Liver (tissue), 9 donors: ENCODE results near the gene LRRFIP1. TPM values are rescaled to one million over a fixed set of nuclear protein-coding genes. Genes with fewer than 3 reads are reported as not detected.

Experiments used
- DNase-seq: peaks from one replicate; pipeline ENCODE4 v3.0.0-alpha.2; 2017; ENCODE audit warnings: low spot score
- H3K27ac ChIP-seq, 2 donors: one replicate each; pipeline ENCODE4 v1.7.0; 2013; ENCODE audit warnings: inconsistent platforms in 2 of 2, low read length in 2 of 2, control low read depth in 1 of 2, low read depth in 1 of 2, mild to moderate bottlenecking in 1 of 2
- H3K27me3 ChIP-seq, 4 donors: one replicate each; pipeline versions ENCODE4 v1.6.1 to v1.7.0; 2013; ENCODE audit warnings: low read length in 3 of 4, inconsistent platforms in 1 of 4, mild to moderate bottlenecking in 1 of 4, moderate library complexity in 1 of 4; ENCODE audit not compliant: control insufficient read depth in 4 of 4, insufficient read depth in 4 of 4
- H3K36me3 ChIP-seq, 4 donors: one replicate each; pipeline versions ENCODE4 v1.6.1 to v1.7.0; 2013; ENCODE audit warnings: low read length in 3 of 4, mild to moderate bottlenecking in 3 of 4, low read depth in 1 of 4, moderate library complexity in 1 of 4; ENCODE audit not compliant: control insufficient read depth in 4 of 4, insufficient read depth in 3 of 4
- H3K4me1 ChIP-seq, 4 donors: one replicate each; pipeline versions ENCODE4 v1.6.1 to v1.7.0; 2013; ENCODE audit warnings: low read length in 3 of 4, mild to moderate bottlenecking in 3 of 4, moderate library complexity in 1 of 4; ENCODE audit not compliant: control insufficient read depth in 4 of 4, insufficient read depth in 4 of 4
- H3K4me3 ChIP-seq, 3 donors: one replicate each; pipeline versions ENCODE4 v1.6.1 to v1.7.0; 2013; ENCODE audit warnings: low read length in 3 of 3, control low read depth in 1 of 3, low read depth in 1 of 3, mild to moderate bottlenecking in 1 of 3
- H3K9ac ChIP-seq, 2 donors: one replicate each; pipeline ENCODE4 v1.7.0; 2013; ENCODE audit warnings: low read length in 2 of 2, mild to moderate bottlenecking in 2 of 2, moderate library complexity in 2 of 2, control low read depth in 1 of 2, low read depth in 1 of 2
- H3K9me3 ChIP-seq, 4 donors: one replicate each; pipeline versions ENCODE4 v1.6.1 to v1.7.0; 2013; ENCODE audit warnings: low read length in 3 of 4; ENCODE audit not compliant: control insufficient read depth in 4 of 4
- ATF3 ChIP-seq: IDR thresholded peaks from 2 replicates; pipeline ENCODE4 v1.6.1; 2016; ENCODE audit warnings: antibody characterized with exemption
- EGR1 ChIP-seq, 2 donors: IDR thresholded peaks; 2 replicates each; pipeline ENCODE4 v1.6.1; 2016 to 2018; ENCODE audit warnings: antibody characterized with exemption in 2 of 2, low read depth in 2 of 2
- FOXA1 ChIP-seq: IDR thresholded peaks from 2 replicates; pipeline ENCODE4 v1.6.1; 2016; ENCODE audit warnings: antibody characterized with exemption
- FOXA2 ChIP-seq: IDR thresholded peaks from 2 replicates; pipeline ENCODE4 v1.6.1; 2016; ENCODE audit warnings: antibody characterized with exemption
- HNF4A ChIP-seq, 2 donors: conservative IDR thresholded peaks; 2 replicates each; pipeline ENCODE4 v1.6.1; 2016; ENCODE audit warnings: antibody characterized with exemption in 2 of 2, mild to moderate bottlenecking in 2 of 2
- HNF4G ChIP-seq: IDR thresholded peaks from 2 replicates; pipeline ENCODE4 v1.6.1; 2016; ENCODE audit warnings: antibody characterized with exemption
- JUND ChIP-seq, 2 donors: IDR thresholded peaks; 2 replicates each; pipeline ENCODE4 v1.6.1; 2016; ENCODE audit warnings: antibody characterized with exemption in 2 of 2
- NR2F2 ChIP-seq: IDR thresholded peaks from 2 replicates; pipeline ENCODE4 v1.6.1; 2016; ENCODE audit warnings: antibody characterized with exemption
- RAD21 ChIP-seq, 2 donors: IDR thresholded peaks; 2 replicates each; pipeline ENCODE4 v1.6.1; 2016; ENCODE audit warnings: antibody characterized with exemption in 2 of 2, mild to moderate bottlenecking in 2 of 2
- REST ChIP-seq: IDR thresholded peaks from 2 replicates; pipeline ENCODE4 v1.6.1; 2016; ENCODE audit warnings: antibody characterized with exemption, mild to moderate bottlenecking
- RXRA ChIP-seq, 2 donors: IDR thresholded peaks; 2 replicates each; pipeline ENCODE4 v1.6.1; 2017 to 2018; ENCODE audit warnings: antibody characterized with exemption in 2 of 2, mild to moderate bottlenecking in 1 of 2
- SP1 ChIP-seq: IDR thresholded peaks from 2 replicates; pipeline ENCODE4 v1.6.1; 2018; ENCODE audit warnings: antibody characterized with exemption, mild to moderate bottlenecking
- TAF1 ChIP-seq: conservative IDR thresholded peaks from 2 replicates; pipeline ENCODE4 v1.6.1; 2016; ENCODE audit warnings: antibody characterized with exemption, mild to moderate bottlenecking
- YY1 ChIP-seq: IDR thresholded peaks from 2 replicates; pipeline ENCODE4 v1.6.1; 2016; ENCODE audit warnings: antibody characterized with exemption, mild to moderate bottlenecking
- ZBTB33 ChIP-seq: IDR thresholded peaks from 2 replicates; pipeline ENCODE4 v1.6.1; 2016; ENCODE audit warnings: antibody characterized with exemption
- WGBS: extraction: QIAGEN DNeasy Blood & Tissue Kit; methylation state at CpG from one replicate; pipeline ENCODE4 v1.1.7; 2013; 5-methylcytosine and 5-hydroxymethylcytosine counted together
- polyA plus RNA-seq, 2 donors: library from polyadenylated mRNA; stranded (reverse) in 1 of 2; unstranded in 1 of 2; fragments of 200-250 nt in 1 of 2; fragments of >200 nt in 1 of 2; fragmentation: Nextera tagmentation in 1 of 2; extraction: Ambion mirVana in 1 of 2; gene quantifications; one replicate each; pipeline versions ENCODE4 v1.2.1 to v1.2.3, GENCODE V29; 2013 to 2015
- total RNA-seq, 2 donors: library from RNA; depleted of rRNA; stranded (reverse); fragments of >200 nt; gene quantifications; one replicate each; pipeline ENCODE4 v1.2.3, GENCODE V29; 2014
- donor health status: healthy.
- donor health status: healthy.
- donor health status: healthy.
- donor health status: healthy.
- donor health status: healthy.

Gene LRRFIP1
- total and polyA plus RNA-seq, 4 donors = 13.3 to 56.1 (median 39.1) TPM

GRCh38 chr2:237596520-237597195, 30.7 kb upstream of the LRRFIP1 start:
- DNase-seq = no peak
- peaks cover 9 to 43% (median 18%) of the 10 kb centered on the region in 4 donors for H3K4me1 ChIP-seq

GRCh38 chr2:237597196-237598145, 29.9 kb upstream of the LRRFIP1 start:
- Histone ChIP-seq H3K4me3 (no peak overlapping the region), H3K9me3 (no peaks in the 10 kb centered on the region), H3K4me1 (peaks cover 8 to 43% (median 18%) of the 10 kb centered on the region in 4 donors), H3K9ac (no peak overlapping the region), H3K27ac (no peak overlapping the region), H3K36me3 (no peaks in the 10 kb centered on the region), H3K27me3 (no peaks in the 10 kb centered on the region)
- DNase-seq = no peak
- 87% methylated on average over 29 of the region's 29 CpGs for WGBS
- no peak for TF ChIP-seq FOXA2
- TF ChIP-seq HNF4A (conservative IDR thresholded peaks at IDR 0.05) = no peak
- TF ChIP-seq TAF1 = no peak
- no peak for TF ChIP-seq FOXA1
- TF ChIP-seq NR2F2 = no peak
- no peak for TF ChIP-seq EGR1 (IDR thresholded peaks at IDR 0.05; ENCODE audit: low read depth in 2 of 2)
- TF ChIP-seq SP1 = no peak
- no peak for TF ChIP-seq YY1
- TF ChIP-seq REST = no peak
- TF ChIP-seq HNF4G = no peak
- TF ChIP-seq ATF3 = no peak
- TF ChIP-seq RXRA (IDR thresholded peaks at IDR 0.05) = no peak

More at GRCh38 chr2:237596520-237597195, 30.7 kb upstream of the LRRFIP1 start:
- 93% methylated on average over 13 of the region's 13 CpGs for WGBS
- Histone ChIP-seq H3K4me3 (no peak overlapping the region), H3K36me3 (no peaks in the 10 kb centered on the region), H3K9ac (no peak overlapping the region), H3K9me3 (no peaks in the 10 kb centered on the region), H3K27me3 (no peaks in the 10 kb centered on the region), H3K27ac (no peak overlapping the region)
- no peak for TF ChIP-seq REST
- no peak for TF ChIP-seq YY1
- no peak for TF ChIP-seq JUND (IDR thresholded peaks at IDR 0.05)
- no peak for TF ChIP-seq ZBTB33
- no peak for TF ChIP-seq RAD21 (IDR thresholded peaks at IDR 0.05)
- TF ChIP-seq FOXA1 = no peak
